HepG2 (cell line): ENCODE data around the gene PTCD3. TPM values are rescaled to one million over a fixed set of nuclear protein-coding genes. Genes with fewer than 3 reads are reported as not detected.
A peak's percentile ranks its signal among the peaks of the same experiment; 100 is the strongest.

ENCODE experiments used
- CEBPG ChIP-seq: IDR thresholded peaks from 2 replicates; pipeline ENCODE4 v1.6.1; 2016
- CHD2 ChIP-seq: IDR thresholded peaks from 2 replicates; pipeline ENCODE4 v1.6.1; 2011; ENCODE audit warnings: low read depth, low read length, improper control_type of control experiment
- FLYWCH1 ChIP-seq: sonication (generic); formaldehyde crosslinking; IDR thresholded peaks from 2 replicates; pipeline ENCODE4 v1.8.1; 2023; ENCODE audit warnings: mild to moderate bottlenecking, missing genetic modification reagents
- FOXP1 ChIP-seq, 2 experiments: fragments of 450-650 bp in 1 of 2; IDR thresholded peaks; 2 replicates each; pipeline ENCODE4 v1.6.1; 2017 to 2018; ENCODE audit warnings: antibody characterized with exemption in 1 of 2
- HMG20A ChIP-seq: IDR thresholded peaks from 2 replicates; pipeline ENCODE4 v1.6.1; 2016; ENCODE audit warnings: borderline replicate concordance
- HMGA1 ChIP-seq: sonication (generic); formaldehyde crosslinking; conservative IDR thresholded peaks from 2 replicates; pipeline ENCODE4 v1.4.0; 2020; ENCODE audit warnings: missing genetic modification reagents
- KLF13 ChIP-seq: sonication (generic); formaldehyde crosslinking; IDR thresholded peaks from 2 replicates; pipeline ENCODE4 v1.4.0; 2020; ENCODE audit warnings: mild to moderate bottlenecking, missing genetic modification reagents
- KLF15 ChIP-seq: sonication (generic); formaldehyde crosslinking; IDR thresholded peaks from 2 replicates; pipeline ENCODE4 v1.8.1; 2023; ENCODE audit warnings: borderline replicate concordance, mild to moderate bottlenecking, inconsistent platforms, missing genetic modification reagents, mixed read lengths
- LCORL ChIP-seq, 2 experiments: fragments of 450-650 bp in 1 of 2; sonication (generic) in 1 of 2; formaldehyde crosslinking in 1 of 2; IDR thresholded peaks; 2 replicates each; pipeline versions ENCODE4 v1.5.0 to v1.6.1; 2017 to 2020; ENCODE audit warnings: antibody characterized with exemption in 1 of 2, missing genetic modification reagents in 1 of 2
- NFKBIZ ChIP-seq: IDR thresholded peaks from 2 replicates; pipeline ENCODE4 v1.6.1; 2018; ENCODE audit warnings: missing genetic modification reagents, missing compliant biosample characterization
- NFRKB ChIP-seq: fragments of 450-650 bp; IDR thresholded peaks from 2 replicates; pipeline ENCODE4 v1.6.1; 2017
- SALL2 ChIP-seq: sonication (generic); formaldehyde crosslinking; IDR thresholded peaks from 2 replicates; pipeline ENCODE4 v1.8.1; 2023; ENCODE audit warnings: mild to moderate bottlenecking, missing genetic modification reagents, inconsistent platforms
- TAF15 ChIP-seq: fragments of 200-400 bp; formaldehyde crosslinking; IDR thresholded peaks from one replicate; pipeline ENCODE4 v1.6.1; 2018; ENCODE audit warnings: mild to moderate bottlenecking, low read depth, low read length; ENCODE audit not compliant: poor library complexity, severe bottlenecking
- ZFP36L1 ChIP-seq: sonication (generic); formaldehyde crosslinking; IDR thresholded peaks from 2 replicates; pipeline ENCODE4 v1.8.0; 2022; ENCODE audit warnings: mild to moderate bottlenecking, missing genetic modification reagents, moderate library complexity
- ZFX ChIP-seq: sonication (generic); formaldehyde crosslinking; IDR thresholded peaks from 2 replicates; pipeline ENCODE4 v1.4.0; 2020; ENCODE audit warnings: mild to moderate bottlenecking, low read depth, missing genetic modification reagents, moderate library complexity
- ZNF101 ChIP-seq: sonication (generic); formaldehyde crosslinking; IDR thresholded peaks from 2 replicates; pipeline ENCODE4 v1.4.0; 2020; ENCODE audit warnings: mild to moderate bottlenecking, low read depth, missing genetic modification reagents, borderline replicate concordance
- ZNF605 ChIP-seq: sonication (generic); formaldehyde crosslinking; IDR thresholded peaks from 2 replicates; pipeline ENCODE4 v1.8.0; 2022; ENCODE audit warnings: mild to moderate bottlenecking, missing genetic modification reagents
- ZNF672 ChIP-seq: sonication (generic); formaldehyde crosslinking; IDR thresholded peaks from 2 replicates; pipeline ENCODE4 v1.8.1; 2022; ENCODE audit warnings: missing genetic modification reagents
- ZSCAN22 ChIP-seq: sonication (generic); formaldehyde crosslinking; IDR thresholded peaks from 2 replicates; pipeline ENCODE4 v1.4.0; 2020; ENCODE audit warnings: mild to moderate bottlenecking, missing genetic modification reagents
- polyA plus RNA-seq, 8 experiments: library from polyadenylated mRNA; depleted of rRNA in 3 of 8; stranded (reverse) in 7 of 8; unstranded in 1 of 8; fragments of >200 nt; fragmentation: Illumina TruSeq in 4 of 8; extraction: Trizol in 4 of 8; gene quantifications; 2 replicates each; pipeline versions ENCODE4 v1.2.1 to v1.2.3, GENCODE V29; 2011 to 2016; ENCODE audit warnings: low read depth in 4 of 8, missing spikeins in 1 of 8, mixed read lengths in 1 of 8; ENCODE audit not compliant: insufficient read depth in 1 of 8
- total RNA-seq, 5 experiments: library from RNA; depleted of rRNA; stranded (reverse); fragments of >200 nt; fragmentation: Illumina TruSeq; extraction: Trizol; gene quantifications; 2 replicates each; pipeline ENCODE4 v1.2.3, GENCODE V29; 2016; ENCODE audit warnings: low read depth in 1 of 5
- TF ChIP-seq, protein P1 (sequence below): IDR thresholded peaks from 2 replicates; pipeline ENCODE4 v1.6.1; 2016; ENCODE audit warnings: low read depth
- TF ChIP-seq, protein P2 (sequence below): sonication (generic); formaldehyde crosslinking; IDR thresholded peaks from 2 replicates; pipeline ENCODE4; 2020; ENCODE audit warnings: missing genetic modification reagents, mild to moderate bottlenecking, borderline replicate concordance
- TF ChIP-seq, protein P3 (sequence below): sonication (generic); formaldehyde crosslinking; IDR thresholded peaks from 2 replicates; pipeline ENCODE4 v1.4.0; 2020; ENCODE audit warnings: missing genetic modification reagents; ENCODE audit errors: not compliant biosample characterization

PTCD3 gene
- total and polyA plus RNA-seq, 2 of the 13 experiments (the other 11 are each of a cell fraction or from before 2014, with no cell fraction given), result 124 to 309 TPM

DNA sequence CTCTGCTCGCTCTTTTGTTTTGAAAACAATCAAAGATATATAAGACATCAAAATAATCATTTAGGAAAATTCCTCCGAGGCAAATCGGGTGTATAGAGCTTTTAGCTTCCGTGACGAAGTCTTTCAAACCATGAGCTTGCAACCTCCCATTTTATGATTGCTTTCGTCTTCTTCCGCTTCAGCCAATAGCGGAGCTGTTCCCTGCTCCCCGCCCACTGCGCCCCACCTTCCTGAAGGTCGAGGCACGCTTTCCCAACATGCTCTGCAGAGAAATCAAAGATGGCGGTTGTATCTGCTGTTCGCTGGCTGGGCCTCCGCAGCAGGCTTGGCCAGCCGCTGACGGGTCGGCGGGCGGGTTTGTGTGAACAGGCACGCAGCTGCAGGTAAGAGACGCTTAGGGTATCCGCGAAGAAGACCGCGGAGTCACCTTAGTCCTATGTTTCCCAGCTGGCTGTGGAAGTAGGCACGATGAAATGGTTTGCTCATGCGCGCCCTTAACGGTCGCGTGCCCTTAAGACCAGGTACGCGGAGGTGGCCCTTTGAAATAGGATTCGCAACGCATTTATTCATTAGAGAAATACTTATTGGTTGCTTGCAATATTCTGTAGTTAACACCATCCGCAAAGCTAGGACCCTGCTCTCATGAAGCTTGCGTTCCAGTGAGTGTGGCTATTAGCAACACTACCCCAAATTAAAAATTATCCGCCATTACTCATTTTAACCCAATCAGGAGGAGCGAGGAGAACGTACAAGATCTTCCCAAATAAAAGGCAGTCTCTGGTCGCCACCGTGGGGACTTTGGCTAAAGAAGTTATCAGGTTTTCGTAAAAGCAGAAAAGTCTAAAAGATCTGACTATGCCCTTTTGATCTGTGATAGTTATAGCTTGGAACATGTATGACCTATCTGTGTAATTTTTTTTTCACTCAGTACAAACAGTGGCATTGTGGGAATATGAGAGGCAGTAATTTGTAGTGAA is at the start of gene PTCD3 (continued):
- TF ChIP-seq, protein P1, sequence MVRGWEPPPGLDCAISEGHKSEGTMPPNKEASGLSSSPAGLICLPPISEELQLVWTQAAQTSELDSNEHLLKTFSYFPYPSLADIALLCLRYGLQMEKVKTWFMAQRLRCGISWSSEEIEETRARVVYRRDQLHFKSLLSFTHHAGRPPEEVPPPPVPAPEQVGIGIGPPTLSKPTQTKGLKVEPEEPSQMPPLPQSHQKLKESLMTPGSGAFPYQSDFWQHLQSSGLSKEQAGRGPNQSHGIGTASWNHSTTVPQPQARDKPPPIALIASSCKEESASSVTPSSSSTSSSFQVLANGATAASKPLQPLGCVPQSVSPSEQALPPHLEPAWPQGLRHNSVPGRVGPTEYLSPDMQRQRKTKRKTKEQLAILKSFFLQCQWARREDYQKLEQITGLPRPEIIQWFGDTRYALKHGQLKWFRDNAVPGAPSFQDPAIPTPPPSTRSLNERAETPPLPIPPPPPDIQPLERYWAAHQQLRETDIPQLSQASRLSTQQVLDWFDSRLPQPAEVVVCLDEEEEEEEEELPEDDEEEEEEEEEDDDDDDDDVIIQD (CRISPR knock-in tag), result peak; percentile 73; the same call in 1 of the 2 replicates
- TF ChIP-seq SALL2 (CRISPR knock-in tag) (no peak), KLF13 (CRISPR knock-in tag) (no peak), ZNF605 (CRISPR knock-in tag) (peak; percentile 88), ZFX (CRISPR knock-in tag) (peak; percentile 75), HMGA1 (CRISPR knock-in tag) (no peak), HMG20A (no peak), ZFP36L1 (CRISPR knock-in tag) (no peak; the same call in 1 of the 2 replicates), ZNF672 (CRISPR knock-in tag) (no peak), FLYWCH1 (CRISPR knock-in tag) (no peak), NFKBIZ (CRISPR knock-in tag) (no peak), TAF15 (no peak), ZNF101 (CRISPR knock-in tag) (no peak), NFRKB (peak; percentile 86), ZSCAN22 (CRISPR knock-in tag) (peak; percentile 26; the same call in 1 of the 2 replicates), CEBPG (peak; percentile 67), FOXP1 (IDR thresholded peaks at IDR 0.05) (no peak), FOXP1 (CRISPR knock-in tag; IDR thresholded peaks at IDR 0.05) (no peak), LCORL (IDR thresholded peaks at IDR 0.05) (no peak), LCORL (CRISPR knock-in tag; IDR thresholded peaks at IDR 0.05) (peak; percentile 61; the same call in 1 of the 2 replicates), CHD2 (no peak), KLF15 (CRISPR knock-in tag) (no peak; the same call in 1 of the 2 replicates)
- TF ChIP-seq, protein P2, sequence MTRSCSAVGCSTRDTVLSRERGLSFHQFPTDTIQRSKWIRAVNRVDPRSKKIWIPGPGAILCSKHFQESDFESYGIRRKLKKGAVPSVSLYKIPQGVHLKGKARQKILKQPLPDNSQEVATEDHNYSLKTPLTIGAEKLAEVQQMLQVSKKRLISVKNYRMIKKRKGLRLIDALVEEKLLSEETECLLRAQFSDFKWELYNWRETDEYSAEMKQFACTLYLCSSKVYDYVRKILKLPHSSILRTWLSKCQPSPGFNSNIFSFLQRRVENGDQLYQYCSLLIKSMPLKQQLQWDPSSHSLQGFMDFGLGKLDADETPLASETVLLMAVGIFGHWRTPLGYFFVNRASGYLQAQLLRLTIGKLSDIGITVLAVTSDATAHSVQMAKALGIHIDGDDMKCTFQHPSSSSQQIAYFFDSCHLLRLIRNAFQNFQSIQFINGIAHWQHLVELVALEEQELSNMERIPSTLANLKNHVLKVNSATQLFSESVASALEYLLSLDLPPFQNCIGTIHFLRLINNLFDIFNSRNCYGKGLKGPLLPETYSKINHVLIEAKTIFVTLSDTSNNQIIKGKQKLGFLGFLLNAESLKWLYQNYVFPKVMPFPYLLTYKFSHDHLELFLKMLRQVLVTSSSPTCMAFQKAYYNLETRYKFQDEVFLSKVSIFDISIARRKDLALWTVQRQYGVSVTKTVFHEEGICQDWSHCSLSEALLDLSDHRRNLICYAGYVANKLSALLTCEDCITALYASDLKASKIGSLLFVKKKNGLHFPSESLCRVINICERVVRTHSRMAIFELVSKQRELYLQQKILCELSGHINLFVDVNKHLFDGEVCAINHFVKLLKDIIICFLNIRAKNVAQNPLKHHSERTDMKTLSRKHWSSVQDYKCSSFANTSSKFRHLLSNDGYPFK (CRISPR knock-in tag), result peak; percentile 78; the same call in 1 of the 2 replicates
- TF ChIP-seq, protein P3, sequence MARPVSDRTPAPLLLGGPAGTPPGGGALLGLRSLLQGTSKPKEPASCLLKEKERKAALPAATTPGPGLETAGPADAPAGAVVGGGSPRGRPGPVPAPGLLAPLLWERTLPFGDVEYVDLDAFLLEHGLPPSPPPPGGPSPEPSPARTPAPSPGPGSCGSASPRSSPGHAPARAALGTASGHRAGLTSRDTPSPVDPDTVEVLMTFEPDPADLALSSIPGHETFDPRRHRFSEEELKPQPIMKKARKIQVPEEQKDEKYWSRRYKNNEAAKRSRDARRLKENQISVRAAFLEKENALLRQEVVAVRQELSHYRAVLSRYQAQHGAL (CRISPR knock-in tag), result no peak
